ENCODE data around the gene MUC20.

GRCh38 chr3:195748661-195749060, 27.9 kb downstream of the MUC20 start:
- TF ChIP-seq, protein P1, sequence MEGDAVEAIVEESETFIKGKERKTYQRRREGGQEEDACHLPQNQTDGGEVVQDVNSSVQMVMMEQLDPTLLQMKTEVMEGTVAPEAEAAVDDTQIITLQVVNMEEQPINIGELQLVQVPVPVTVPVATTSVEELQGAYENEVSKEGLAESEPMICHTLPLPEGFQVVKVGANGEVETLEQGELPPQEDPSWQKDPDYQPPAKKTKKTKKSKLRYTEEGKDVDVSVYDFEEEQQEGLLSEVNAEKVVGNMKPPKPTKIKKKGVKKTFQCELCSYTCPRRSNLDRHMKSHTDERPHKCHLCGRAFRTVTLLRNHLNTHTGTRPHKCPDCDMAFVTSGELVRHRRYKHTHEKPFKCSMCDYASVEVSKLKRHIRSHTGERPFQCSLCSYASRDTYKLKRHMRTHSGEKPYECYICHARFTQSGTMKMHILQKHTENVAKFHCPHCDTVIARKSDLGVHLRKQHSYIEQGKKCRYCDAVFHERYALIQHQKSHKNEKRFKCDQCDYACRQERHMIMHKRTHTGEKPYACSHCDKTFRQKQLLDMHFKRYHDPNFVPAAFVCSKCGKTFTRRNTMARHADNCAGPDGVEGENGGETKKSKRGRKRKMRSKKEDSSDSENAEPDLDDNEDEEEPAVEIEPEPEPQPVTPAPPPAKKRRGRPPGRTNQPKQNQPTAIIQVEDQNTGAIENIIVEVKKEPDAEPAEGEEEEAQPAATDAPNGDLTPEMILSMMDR (IDR thresholded peaks at IDR 0.05) = no peak
- TF ChIP-seq POLR2A (IDR thresholded peaks at IDR 0.05) = no peak

All from testis (tissue), 2 donors.